Activated CD4-positive, alpha-beta T cell treated with anti-CD3 and anti-CD28 coated beads, Interleukin-2, Interleukin-4, amounts not matched to agents 100 ng/mL and 50 ng/mL, durations not matched to agents 16 hours and 8 hours (primary cell): ENCODE results near the gene ZNF44.

Experiments used
- DNase-seq: peaks from one replicate; pipeline ENCODE4 v3.0.0-alpha.2; 2020; ENCODE audit warnings: low spot score

ZNF44 gene

DNA sequence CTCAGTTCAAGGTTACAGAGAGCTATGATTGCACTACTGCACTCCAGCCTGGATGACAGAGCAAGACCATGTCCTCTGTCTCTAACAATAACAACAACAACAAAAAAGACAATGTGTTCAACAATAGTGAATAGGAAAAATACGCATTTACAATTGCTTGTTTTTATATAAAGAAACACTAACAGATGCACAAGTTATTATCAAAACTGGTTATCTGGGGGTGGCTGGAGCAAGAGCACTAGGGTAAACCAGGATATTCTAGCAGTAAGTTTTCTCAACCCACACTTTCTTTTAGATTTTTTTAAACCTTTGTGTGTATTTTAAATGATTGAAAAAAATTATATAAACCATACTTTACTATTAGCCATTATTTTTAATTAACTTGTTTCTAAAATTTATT lies 33.1 kb downstream of the ZNF44 start:
- DNase-seq: no peak

DNA sequence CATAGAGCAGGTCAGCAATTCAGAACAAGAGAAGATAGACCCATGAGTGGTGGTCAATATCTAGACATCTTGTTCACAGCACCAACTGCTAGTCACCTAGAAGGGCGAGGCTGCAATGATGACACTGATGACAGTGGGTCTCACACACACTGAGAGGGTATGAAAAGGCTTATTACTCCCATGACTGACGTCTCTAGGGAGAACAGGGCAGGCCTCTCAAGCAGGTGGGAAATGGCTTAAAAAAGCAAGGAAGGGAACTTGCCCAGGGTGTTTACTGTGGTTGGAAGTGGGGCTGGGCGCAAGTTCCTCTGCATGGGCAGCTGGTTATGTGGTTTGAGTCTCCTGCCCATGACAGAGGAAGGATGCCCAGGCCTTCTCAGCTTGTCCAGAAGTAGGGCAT lies 33.8 kb downstream of the ZNF44 start:
- no peak for DNase-seq

DNA sequence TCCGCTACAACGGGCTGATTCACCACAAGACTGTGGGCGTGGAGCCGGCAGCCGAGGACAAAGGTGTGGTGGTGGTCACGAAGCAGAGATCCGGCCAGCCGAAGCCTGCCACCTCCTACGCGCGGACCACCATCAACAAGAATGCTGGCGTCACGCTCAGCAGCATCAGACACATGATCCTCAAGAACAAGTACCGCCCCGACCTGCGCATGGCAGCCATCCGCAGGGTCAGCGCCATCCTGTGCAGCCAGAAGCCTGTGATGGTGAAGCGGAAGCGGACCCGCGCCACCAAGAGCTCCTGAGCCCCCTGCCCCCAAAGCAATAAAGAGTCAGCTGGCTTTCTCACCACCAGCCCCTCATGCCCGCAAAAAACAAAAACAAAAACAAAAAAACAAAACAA lies 34.4 kb downstream of the ZNF44 start:
- no peak for DNase-seq

- no peak for DNase-seq
Observed at GRCh38 chr19:12255372-12255771, 39.3 kb downstream of the ZNF44 start.

- no peak for DNase-seq
Observed at GRCh38 chr19:12247644-12248222, 47.0 kb downstream of the ZNF44 start.

DNA sequence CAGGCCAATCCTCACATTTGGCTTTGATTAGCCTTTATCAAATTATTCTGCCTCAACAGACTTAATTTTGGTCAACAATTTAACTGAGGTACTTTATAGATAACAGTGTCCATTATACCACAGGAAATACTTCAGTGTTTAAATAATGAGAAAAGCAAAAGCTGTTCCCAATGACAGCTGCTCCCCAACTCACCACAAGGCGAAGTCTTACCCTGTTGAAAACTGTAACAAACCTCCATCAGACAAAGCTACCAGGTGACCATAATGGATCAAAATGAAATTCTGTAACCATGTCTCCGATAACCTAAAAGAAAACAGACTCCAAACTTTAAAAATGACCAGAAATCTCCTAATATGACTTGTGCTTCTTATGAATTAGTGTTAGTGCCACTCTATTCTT lies 50.3 kb downstream of the ZNF44 start:
- no peak for DNase-seq

DNA sequence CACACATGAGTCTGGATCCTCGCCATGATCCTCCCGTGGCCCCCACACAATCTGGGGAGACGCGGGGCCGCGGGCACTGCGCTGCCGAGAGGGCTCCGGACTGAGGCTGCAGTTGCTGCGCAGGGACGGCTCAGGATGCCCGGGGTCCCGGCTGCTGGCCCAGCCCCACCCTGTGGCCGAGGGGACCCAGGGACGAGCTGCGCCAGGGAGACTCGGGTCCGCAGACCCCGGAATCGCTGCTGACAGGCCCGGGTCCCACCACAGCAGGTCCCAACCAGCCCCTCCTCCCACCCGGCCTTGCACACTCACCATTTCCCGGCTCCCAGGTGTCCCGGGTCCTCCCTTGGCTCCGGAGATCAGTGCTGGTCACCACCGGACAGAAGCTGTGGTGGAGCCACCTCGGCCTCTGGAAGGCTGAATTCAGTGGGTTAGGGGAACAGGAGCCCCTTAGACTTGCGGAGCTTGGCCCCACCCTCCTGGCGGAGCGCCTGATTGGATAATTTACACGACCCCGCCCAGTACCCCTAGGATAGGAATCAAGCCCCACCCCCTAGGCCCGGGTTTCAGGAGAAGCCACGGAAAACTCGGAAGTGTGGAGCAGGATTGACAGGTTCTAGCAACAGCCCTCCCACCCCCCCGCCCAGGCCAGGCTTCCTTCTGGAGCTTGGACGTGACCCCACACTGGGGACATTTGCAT lies 57.4 kb downstream of the ZNF44 start:
- DNase-seq: no peak

DNA sequence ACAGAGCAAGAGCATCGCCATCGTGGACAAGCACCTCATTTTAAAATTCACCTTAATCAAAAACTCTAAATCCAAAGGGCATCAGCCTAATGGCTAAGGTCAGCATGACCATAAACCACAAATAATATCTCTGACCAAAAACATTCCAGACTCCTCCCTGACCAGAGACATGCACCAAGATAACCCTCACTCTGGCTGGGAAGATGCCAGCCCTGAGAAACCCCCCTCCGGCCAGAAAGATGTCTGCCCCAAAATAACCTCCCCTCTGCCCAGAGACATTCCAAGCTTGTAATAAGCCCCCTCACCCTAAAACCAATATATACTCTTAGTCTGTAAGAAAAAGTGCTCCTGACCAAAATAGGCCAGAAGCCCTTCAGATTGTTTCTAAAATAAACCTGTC lies 61.7 kb downstream of the ZNF44 start:
- DNase-seq: no peak

DNA sequence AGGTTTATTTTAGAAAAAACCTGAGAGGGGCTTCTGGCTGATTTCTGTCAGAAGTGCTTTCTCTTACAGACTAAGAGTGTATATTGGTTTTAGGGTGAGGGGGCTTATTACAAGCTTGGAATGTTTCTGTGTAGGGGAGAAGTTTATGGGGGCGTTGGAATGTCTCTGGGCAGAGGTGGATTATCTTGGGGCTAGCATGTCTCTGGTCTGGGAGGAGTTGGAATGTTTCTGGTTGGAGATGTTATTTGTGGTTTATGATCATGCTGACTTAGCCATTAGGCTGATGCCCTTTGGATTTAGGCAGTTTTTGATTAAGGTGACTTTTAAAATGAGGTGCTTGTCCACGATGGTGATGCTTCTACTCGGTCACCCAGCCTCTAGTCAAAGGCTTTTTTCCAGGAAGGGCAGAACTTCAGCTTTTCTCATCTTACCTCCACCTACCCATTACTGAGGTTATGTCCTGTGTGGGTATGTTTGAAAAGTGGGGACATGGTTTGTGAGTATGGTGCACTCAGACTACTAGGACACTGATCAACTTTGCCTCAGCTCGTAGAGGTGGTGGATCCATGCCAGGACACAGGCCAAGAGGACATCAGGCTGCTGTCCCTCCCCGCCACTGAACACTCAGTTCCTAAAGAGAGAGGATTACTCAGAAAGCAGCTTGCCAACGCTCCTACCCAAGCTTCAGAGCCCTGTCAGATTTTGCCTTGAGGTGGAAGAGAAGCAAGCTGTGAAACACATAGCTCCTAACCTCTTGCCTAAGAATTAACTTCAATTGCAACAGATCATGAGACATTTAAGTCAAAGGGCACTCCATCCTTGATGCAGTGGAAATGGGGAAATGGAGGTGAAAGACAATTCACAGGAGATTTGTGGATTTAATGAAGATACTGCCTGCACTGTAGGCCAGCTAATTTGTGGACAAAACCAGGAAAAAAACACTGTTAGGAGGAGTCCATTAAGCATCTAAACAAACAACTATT lies 63.6 kb downstream of the ZNF44 start:
- no peak for DNase-seq

DNA sequence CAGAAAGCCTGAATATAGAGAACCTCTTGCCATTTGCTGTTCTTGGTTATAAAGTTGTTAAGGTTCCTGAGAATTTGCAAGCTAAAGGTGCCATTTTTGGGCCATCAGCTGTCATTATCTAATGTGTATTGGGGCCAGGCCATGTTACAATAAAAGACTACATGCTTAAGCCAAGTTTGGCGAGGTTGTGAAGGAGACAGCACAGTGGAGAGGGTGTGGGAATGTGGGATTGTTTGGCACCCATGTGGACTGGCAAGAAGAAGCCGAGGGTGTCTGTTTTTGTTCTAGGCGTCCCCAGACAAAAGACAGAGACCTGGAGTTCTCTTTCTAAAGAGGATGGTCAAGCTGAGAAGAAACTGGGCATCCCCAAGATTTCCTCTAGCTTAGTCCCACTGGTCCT lies 64.7 kb downstream of the ZNF44 start:
- no peak for DNase-seq

- no peak for DNase-seq
Observed at GRCh38 chr19:12224676-12225075, 70.0 kb downstream of the ZNF44 start.

- DNase-seq: no peak
Observed at GRCh38 chr19:12222980-12223630, 71.6 kb downstream of the ZNF44 start.
